Peyer's patch (tissue), 4 donors: Measurements from ENCODE around the gene RALGDS. TPM values are rescaled to one million over a fixed set of nuclear protein-coding genes. Genes with fewer than 3 reads are reported as not detected.

Experiments used
- DNase-seq, 3 donors: peaks; one replicate each; pipeline ENCODE4 v3.0.0-alpha.2; 2017 to 2019
- H3K27ac ChIP-seq, 4 donors: fragments of 200-600 bp; sonication (generic); one replicate each; pipeline ENCODE4 v1.5.1; 2016 to 2019
- H3K27me3 ChIP-seq, 2 donors: fragments of 200-600 bp; sonication (generic); one replicate each; pipeline ENCODE4 v1.5.1; 2019
- H3K36me3 ChIP-seq, 3 donors: fragments of 200-600 bp; sonication (generic); one replicate each; pipeline ENCODE4 v1.5.1; 2016 to 2019
- H3K4me1 ChIP-seq, 4 donors: fragments of 200-600 bp; sonication (generic); one replicate each; pipeline ENCODE4 v1.5.1; 2016 to 2019
- H3K4me3 ChIP-seq, 4 donors: fragments of 200-600 bp; sonication (generic); 1 replicate in 3 of 4; 2 replicates in 1 of 4; pipeline ENCODE4 v1.5.1; 2016 to 2019; ENCODE audit warnings: mild to moderate bottlenecking in 1 of 4
- H3K9me3 ChIP-seq, 4 donors: fragments of 200-600 bp; sonication (generic); one replicate each; pipeline ENCODE4 v1.5.1; 2016 to 2019; ENCODE audit warnings: mild to moderate bottlenecking in 1 of 4
- POLR2A ChIP-seq, 2 donors: fragments of 450-650 bp; IDR thresholded peaks; one replicate each; pipeline ENCODE4 v1.5.1; 2017; ENCODE audit warnings: antibody characterized with exemption in 2 of 2, mild to moderate bottlenecking in 2 of 2, moderate library complexity in 2 of 2
- total RNA-seq, 4 donors: library from RNA; depleted of rRNA; stranded (reverse); fragments of >200 nt; gene quantifications; one replicate each; pipeline ENCODE4 v1.1.0, GENCODE V29; 2016
- TF ChIP-seq, protein P1 (sequence below), 6 experiments: fragments of 450-650 bp in 4 of 6; fragments of 200-600 bp in 2 of 6; sonication (generic) in 1 of 6; IDR thresholded peaks; one replicate each; pipeline ENCODE4 v1.5.1; 2017 to 2019; ENCODE audit warnings: antibody characterized with exemption in 6 of 6, mild to moderate bottlenecking in 3 of 6, moderate library complexity in 1 of 6

RALGDS gene
- total RNA-seq, 4 donors from 2014 or later: 53.1 to 237 (median 139) TPM

GRCh38 chr9:133107245-133107722, 13.8 kb downstream of the RALGDS start:
- no peak overlapping the region for H3K4me3 ChIP-seq
- H3K9me3 ChIP-seq: no peaks in the 10 kb centered on the region
- no peaks in the 10 kb centered on the region for H3K27me3 ChIP-seq
- DNase-seq: peak in 1 of 3 donors; percentile 35
- H3K27ac ChIP-seq: no peak overlapping the region
- no peak for TF ChIP-seq POLR2A (IDR thresholded peaks at IDR 0.05)
- TF ChIP-seq, protein P1, sequence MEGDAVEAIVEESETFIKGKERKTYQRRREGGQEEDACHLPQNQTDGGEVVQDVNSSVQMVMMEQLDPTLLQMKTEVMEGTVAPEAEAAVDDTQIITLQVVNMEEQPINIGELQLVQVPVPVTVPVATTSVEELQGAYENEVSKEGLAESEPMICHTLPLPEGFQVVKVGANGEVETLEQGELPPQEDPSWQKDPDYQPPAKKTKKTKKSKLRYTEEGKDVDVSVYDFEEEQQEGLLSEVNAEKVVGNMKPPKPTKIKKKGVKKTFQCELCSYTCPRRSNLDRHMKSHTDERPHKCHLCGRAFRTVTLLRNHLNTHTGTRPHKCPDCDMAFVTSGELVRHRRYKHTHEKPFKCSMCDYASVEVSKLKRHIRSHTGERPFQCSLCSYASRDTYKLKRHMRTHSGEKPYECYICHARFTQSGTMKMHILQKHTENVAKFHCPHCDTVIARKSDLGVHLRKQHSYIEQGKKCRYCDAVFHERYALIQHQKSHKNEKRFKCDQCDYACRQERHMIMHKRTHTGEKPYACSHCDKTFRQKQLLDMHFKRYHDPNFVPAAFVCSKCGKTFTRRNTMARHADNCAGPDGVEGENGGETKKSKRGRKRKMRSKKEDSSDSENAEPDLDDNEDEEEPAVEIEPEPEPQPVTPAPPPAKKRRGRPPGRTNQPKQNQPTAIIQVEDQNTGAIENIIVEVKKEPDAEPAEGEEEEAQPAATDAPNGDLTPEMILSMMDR (IDR thresholded peaks at IDR 0.05): no peak
- H3K36me3 ChIP-seq: peaks cover 0 to 95% (median 0%) of the 10 kb centered on the region in 3 donors
- peaks cover 0 to 10% (median 1%) of the 10 kb centered on the region in 4 donors for H3K4me1 ChIP-seq

DNA sequence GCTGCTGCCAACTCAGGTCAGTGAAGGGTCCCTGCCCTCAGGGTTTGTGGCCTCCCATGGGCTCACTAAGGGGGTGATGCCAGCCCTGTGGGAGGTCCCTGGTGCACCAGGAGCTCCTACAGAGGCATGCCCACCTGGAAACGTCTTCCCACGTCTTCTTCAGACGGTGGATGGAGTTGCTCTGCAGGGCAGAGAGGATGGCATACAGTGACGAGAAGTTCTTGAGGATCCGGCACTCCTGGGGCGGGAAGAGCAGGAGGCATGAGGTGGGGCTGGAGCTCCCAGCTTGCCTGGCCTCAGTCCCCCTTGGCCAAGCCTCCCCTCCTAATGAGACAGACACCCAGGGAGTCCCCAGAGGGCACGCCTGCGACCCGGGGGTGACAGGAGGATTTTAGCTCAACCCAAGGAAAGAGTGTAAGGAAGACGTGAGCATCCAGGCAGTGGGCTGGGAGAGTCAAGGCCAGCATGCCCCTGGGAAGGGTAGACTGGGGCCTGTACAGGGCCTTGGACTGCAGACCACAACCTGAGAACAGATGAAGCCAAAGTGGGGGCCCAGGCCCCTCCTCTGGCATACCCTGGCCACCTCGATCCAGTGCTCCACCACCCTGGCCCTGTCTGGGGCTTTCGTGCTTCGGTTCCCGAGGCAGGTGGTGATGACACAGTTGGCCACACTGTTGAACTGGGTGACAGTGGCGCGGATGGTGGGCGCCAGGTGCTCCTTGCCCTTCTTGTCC, 14.4 kb downstream of the RALGDS start:
- DNase-seq: peak in 2 of 3 donors; percentile 45 to 47
- Histone ChIP-seq H3K4me1 (peaks cover 0 to 8% (median 0%) of the 10 kb centered on the region in 4 donors), H3K27me3 (no peaks in the 10 kb centered on the region), H3K36me3 (peaks cover 0 to 96% (median 0%) of the 10 kb centered on the region in 3 donors), H3K4me3 (no peak overlapping the region), H3K9me3 (no peaks in the 10 kb centered on the region), H3K27ac (no peak overlapping the region)
- TF ChIP-seq, protein P1 (IDR thresholded peaks at IDR 0.05): no peak
- no peak for TF ChIP-seq POLR2A (IDR thresholded peaks at IDR 0.05)

GRCh38 chr9:133105461-133105770, 15.6 kb downstream of the RALGDS start:
- H3K9me3 ChIP-seq: no peaks in the 10 kb centered on the region
- no peak overlapping the region for H3K4me3 ChIP-seq
- no peaks in the 10 kb centered on the region for H3K27me3 ChIP-seq
- peak in 1 of 3 donors; percentile 42 for DNase-seq
- peaks cover 0 to 96% (median 0%) of the 10 kb centered on the region in 3 donors for H3K36me3 ChIP-seq
- TF ChIP-seq POLR2A (IDR thresholded peaks at IDR 0.05): no peak
- TF ChIP-seq, protein P1 (IDR thresholded peaks at IDR 0.05): no peak
- no peak overlapping the region for H3K27ac ChIP-seq
- peaks cover 0 to 8% (median 0%) of the 10 kb centered on the region in 4 donors for H3K4me1 ChIP-seq

DNA sequence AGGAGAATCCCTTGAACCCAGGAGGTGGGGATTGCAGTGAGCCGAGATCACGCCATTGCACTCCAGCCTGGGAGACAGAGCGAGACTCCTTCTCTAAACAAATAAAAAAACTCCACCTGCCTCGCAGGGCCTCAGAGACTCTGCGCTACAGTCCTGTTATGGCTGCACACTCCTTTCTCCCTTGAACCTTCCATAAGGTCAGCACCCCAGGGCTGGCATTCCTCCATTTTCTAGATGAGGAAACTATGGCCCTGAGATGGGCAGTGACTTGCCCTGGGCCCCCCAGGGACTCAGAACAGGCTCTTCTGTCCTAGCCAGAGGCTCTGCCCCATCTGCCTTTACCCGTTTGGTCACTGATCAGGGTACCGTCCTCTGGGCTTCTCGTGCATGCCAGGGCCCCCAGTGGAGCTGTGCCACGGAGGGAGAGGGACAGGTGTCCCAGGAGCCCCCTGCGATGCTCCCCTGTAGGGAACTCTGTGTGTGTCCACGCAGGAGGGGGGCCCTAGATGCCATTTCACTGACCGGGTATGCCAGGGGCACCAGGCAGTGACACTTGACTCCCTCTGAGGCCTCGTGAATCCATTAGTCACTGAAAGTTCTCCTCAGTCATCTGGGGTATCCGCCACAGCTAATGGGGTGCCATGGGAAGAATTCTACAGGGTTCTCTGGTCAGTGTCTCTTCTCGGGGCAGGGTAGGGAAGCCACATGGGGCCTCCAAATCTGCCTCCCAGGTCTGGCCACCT, 16.2 kb downstream of the RALGDS start:
- DNase-seq: peak in 2 of 3 donors; percentile 33 to 43
- Histone ChIP-seq H3K4me1 (peaks cover 0 to 8% (median 0%) of the 10 kb centered on the region in 4 donors), H3K4me3 (no peak overlapping the region), H3K27ac (no peak overlapping the region), H3K9me3 (no peaks in the 10 kb centered on the region), H3K27me3 (no peaks in the 10 kb centered on the region), H3K36me3 (peaks cover 0 to 96% (median 0%) of the 10 kb centered on the region in 3 donors)
- no peak for TF ChIP-seq POLR2A (IDR thresholded peaks at IDR 0.05)
- TF ChIP-seq, protein P1 (IDR thresholded peaks at IDR 0.05): no peak

DNA sequence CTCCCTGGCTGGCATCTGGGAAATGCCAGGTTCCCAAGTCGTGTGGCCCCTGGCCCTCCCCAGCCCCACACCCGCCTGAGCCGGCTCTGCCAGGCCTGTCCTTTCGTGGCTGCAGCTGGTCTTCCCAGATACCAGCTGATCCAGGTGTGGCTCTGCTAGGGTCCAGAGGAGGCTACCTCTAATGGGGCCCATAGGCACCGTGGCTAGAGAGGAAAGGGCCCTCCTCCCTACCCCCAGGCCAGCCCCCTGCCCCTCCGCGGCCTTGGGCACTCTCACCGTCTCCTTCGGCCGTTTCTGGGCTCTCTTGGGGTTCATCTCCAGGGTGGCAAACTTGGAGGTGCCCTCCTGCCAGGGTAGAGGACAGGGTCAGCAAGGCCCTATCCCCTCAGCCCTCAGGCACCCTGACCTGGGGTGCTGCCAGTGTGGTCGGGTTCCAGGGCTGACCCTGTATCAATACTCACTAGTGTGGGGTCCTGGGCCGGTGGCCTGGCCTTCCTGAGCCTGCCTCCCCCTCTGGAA, 17.0 kb downstream of the RALGDS start:
- H3K36me3 ChIP-seq: peaks cover 0 to 96% (median 0%) of the 10 kb centered on the region in 3 donors
- DNase-seq: peak in 2 of 3 donors; percentile 42 to 45
- no peaks in the 10 kb centered on the region for H3K27me3 ChIP-seq
- H3K4me3 ChIP-seq: no peak overlapping the region
- peak overlapping the region in 2 of 4 donors; percentile 58 to 69 for H3K27ac ChIP-seq
- TF ChIP-seq, protein P1 (IDR thresholded peaks at IDR 0.05): no peak
- TF ChIP-seq POLR2A (IDR thresholded peaks at IDR 0.05): no peak
- H3K4me1 ChIP-seq: peaks cover 0 to 8% (median 0%) of the 10 kb centered on the region in 4 donors
- H3K9me3 ChIP-seq: no peaks in the 10 kb centered on the region
